Body of pancreas (tissue), 4 donors: ENCODE data around the gene RAPGEF4.

Experiments
- POLR2A ChIP-seq, 3 donors: fragments of 450-650 bp; IDR thresholded peaks; one replicate each; pipeline ENCODE4 v1.6.1; 2016; ENCODE audit warnings: antibody characterized with exemption in 3 of 3, mild to moderate bottlenecking in 2 of 3
- TF ChIP-seq, protein P1 (sequence below), 7 experiments: fragments of 450-650 bp in 4 of 7; fragments of 200-600 bp in 3 of 7; sonication (generic) in 3 of 7; IDR thresholded peaks; one replicate each; pipeline ENCODE4 v1.5.1; 2016 to 2019; ENCODE audit warnings: antibody characterized with exemption in 7 of 7

DNA sequence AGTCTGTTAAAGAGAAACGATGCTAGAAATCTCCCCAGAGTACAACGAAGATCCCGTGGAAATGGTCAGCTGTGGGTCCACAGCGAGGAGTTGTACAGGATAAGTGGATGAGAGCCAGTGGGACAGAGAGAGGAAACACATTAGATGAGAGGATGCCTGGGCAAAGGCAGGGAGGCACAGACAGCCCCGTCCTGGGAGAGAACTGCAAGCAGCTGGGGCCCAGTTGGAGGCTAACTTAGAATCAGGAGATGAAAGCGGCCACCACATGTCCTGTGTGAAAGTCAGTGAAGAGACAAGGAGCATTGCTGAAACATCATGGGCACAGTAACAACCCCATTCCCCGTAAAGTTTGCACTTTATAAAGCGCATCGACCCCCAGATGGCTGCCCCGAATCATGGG, 157.5 kb downstream of the RAPGEF4 start:
- TF ChIP-seq, protein P1, sequence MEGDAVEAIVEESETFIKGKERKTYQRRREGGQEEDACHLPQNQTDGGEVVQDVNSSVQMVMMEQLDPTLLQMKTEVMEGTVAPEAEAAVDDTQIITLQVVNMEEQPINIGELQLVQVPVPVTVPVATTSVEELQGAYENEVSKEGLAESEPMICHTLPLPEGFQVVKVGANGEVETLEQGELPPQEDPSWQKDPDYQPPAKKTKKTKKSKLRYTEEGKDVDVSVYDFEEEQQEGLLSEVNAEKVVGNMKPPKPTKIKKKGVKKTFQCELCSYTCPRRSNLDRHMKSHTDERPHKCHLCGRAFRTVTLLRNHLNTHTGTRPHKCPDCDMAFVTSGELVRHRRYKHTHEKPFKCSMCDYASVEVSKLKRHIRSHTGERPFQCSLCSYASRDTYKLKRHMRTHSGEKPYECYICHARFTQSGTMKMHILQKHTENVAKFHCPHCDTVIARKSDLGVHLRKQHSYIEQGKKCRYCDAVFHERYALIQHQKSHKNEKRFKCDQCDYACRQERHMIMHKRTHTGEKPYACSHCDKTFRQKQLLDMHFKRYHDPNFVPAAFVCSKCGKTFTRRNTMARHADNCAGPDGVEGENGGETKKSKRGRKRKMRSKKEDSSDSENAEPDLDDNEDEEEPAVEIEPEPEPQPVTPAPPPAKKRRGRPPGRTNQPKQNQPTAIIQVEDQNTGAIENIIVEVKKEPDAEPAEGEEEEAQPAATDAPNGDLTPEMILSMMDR (IDR thresholded peaks at IDR 0.05), result no peak
- TF ChIP-seq POLR2A (IDR thresholded peaks at IDR 0.05), result no peak
